ENCODE measurements around the gene ELOVL6. TPM values are rescaled to one million over a fixed set of nuclear protein-coding genes. Genes with fewer than 3 reads are reported as not detected.

The ELOVL6 gene
- total and polyA plus RNA-seq, 9 of the 15 experiments (the other 6 are each of a cell fraction or from before 2014, with no cell fraction given): 18.3 to 82.6 (median 46.0) TPM

DNA sequence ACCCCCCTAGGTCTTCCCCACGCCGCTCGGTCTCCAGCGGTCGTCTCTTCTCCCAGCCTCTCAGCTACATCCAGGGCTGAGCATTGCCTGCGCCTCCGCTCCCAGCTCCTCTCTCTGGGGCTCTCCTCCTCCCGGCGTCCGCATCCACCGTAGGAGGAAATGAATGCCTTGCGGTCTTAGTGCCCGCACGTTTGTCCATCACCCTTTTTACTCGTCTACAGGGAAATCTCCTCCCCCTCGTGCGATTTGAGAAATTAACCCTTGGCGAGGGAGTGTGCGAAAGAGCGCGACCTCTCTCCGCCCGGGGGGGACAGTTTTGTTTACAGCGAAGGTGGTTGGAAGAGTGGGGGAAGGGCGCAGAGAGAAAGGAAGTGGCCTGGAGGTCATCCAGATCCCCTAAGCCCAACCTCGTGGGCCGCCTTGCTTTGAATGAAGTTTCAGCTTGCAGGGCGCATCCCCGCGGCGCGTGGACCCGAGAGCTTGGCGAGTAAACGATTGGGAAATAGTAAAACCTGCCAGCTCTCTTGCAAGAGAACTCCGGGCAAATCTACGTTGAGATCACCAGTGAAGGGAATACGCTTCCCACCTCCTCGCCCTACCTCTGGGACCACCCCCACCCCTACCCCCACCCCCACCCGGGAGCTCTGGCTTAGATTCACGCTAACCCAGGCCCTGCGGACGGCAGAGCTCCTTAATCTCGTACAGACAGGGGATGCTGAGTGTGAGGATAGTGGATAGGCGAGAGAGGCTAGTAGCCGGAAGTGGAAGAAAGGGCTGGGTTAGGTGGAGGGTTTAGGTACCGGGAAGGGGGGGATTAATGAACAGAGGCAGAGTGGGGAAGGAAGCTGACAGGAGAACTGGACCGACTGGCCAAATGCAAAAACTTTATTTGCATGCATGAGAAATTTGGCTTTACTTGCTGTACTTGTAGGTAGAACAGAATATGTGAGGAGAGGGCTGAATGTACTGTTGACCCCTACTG, at the start of gene ELOVL6 (continued):
- TF ChIP-seq, protein P1, sequence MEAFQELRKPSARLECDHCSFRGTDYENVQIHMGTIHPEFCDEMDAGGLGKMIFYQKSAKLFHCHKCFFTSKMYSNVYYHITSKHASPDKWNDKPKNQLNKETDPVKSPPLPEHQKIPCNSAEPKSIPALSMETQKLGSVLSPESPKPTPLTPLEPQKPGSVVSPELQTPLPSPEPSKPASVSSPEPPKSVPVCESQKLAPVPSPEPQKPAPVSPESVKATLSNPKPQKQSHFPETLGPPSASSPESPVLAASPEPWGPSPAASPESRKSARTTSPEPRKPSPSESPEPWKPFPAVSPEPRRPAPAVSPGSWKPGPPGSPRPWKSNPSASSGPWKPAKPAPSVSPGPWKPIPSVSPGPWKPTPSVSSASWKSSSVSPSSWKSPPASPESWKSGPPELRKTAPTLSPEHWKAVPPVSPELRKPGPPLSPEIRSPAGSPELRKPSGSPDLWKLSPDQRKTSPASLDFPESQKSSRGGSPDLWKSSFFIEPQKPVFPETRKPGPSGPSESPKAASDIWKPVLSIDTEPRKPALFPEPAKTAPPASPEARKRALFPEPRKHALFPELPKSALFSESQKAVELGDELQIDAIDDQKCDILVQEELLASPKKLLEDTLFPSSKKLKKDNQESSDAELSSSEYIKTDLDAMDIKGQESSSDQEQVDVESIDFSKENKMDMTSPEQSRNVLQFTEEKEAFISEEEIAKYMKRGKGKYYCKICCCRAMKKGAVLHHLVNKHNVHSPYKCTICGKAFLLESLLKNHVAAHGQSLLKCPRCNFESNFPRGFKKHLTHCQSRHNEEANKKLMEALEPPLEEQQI (IDR thresholded peaks at IDR 0.05): peak; percentile 84
- TF ChIP-seq ARNT (IDR thresholded peaks at IDR 0.05): peak; percentile 55 to 92
- TF ChIP-seq, protein P2, sequence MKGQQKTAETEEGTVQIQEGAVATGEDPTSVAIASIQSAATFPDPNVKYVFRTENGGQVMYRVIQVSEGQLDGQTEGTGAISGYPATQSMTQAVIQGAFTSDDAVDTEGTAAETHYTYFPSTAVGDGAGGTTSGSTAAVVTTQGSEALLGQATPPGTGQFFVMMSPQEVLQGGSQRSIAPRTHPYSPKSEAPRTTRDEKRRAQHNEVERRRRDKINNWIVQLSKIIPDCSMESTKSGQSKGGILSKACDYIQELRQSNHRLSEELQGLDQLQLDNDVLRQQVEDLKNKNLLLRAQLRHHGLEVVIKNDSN (CRISPR knock-in tag; IDR thresholded peaks at IDR 0.05): no peak
- no peak for TF ChIP-seq NR2F6 (CRISPR knock-in tag; IDR thresholded peaks at IDR 0.05)
- no peak for TF ChIP-seq ZNF143 (CRISPR knock-in tag; IDR thresholded peaks at IDR 0.05)
- TF ChIP-seq TSHZ1 (CRISPR knock-in tag; IDR thresholded peaks at IDR 0.05): no peak
- TF ChIP-seq XRCC3 (IDR thresholded peaks at IDR 0.05): no peak
- no peak for TF ChIP-seq SNIP1 (IDR thresholded peaks at IDR 0.05; ENCODE audit: low read depth)
- TF ChIP-seq HBP1 (CRISPR knock-in tag; IDR thresholded peaks at IDR 0.05): peak; percentile 55; the same call in 1 of the 2 replicates
- peak; percentile 89 for TF ChIP-seq TOE1 (IDR thresholded peaks at IDR 0.05; ENCODE audit: borderline replicate concordance)
- TF ChIP-seq TOE1 (CRISPR knock-in tag; IDR thresholded peaks at IDR 0.05; ENCODE audit: borderline replicate concordance, low read depth): no peak
- TF ChIP-seq, protein P3, sequence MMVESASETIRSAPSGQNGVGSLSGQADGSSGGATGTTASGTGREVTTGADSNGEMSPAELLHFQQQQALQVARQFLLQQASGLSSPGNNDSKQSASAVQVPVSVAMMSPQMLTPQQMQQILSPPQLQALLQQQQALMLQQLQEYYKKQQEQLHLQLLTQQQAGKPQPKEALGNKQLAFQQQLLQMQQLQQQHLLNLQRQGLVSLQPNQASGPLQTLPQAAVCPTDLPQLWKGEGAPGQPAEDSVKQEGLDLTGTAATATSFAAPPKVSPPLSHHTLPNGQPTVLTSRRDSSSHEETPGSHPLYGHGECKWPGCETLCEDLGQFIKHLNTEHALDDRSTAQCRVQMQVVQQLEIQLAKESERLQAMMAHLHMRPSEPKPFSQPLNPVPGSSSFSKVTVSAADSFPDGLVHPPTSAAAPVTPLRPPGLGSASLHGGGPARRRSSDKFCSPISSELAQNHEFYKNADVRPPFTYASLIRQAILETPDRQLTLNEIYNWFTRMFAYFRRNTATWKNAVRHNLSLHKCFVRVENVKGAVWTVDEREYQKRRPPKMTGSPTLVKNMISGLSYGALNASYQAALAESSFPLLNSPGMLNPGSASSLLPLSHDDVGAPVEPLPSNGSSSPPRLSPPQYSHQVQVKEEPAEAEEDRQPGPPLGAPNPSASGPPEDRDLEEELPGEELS (CRISPR knock-in tag; IDR thresholded peaks at IDR 0.05; ENCODE audit: borderline replicate concordance): peak; percentile 90; the same call in 1 of the 2 replicates
- TF ChIP-seq SMC3 (conservative IDR thresholded peaks at IDR 0.05; ENCODE audit: insufficient read depth, low read depth, low read length): no peak
- no peak for TF ChIP-seq DMBX1 (CRISPR knock-in tag; IDR thresholded peaks at IDR 0.05; ENCODE audit: borderline replicate concordance)
- TF ChIP-seq POLR3A (IDR thresholded peaks at IDR 0.05; ENCODE audit: borderline replicate concordance, extremely low read depth, insufficient read depth, insufficient read length): no peak
